Ovary (tissue), 3 donors: ENCODE data around the gene RNF44.

Experiments used
- EP300 ChIP-seq: sonication (generic); formaldehyde crosslinking; IDR thresholded peaks from one replicate; pipeline ENCODE4 v1.6.1; 2017; ENCODE audit warnings: antibody characterized with exemption
- POLR2A ChIP-seq: fragments of 450-650 bp; IDR thresholded peaks from one replicate; pipeline ENCODE4 v1.6.1; 2017; ENCODE audit warnings: antibody characterized with exemption, mild to moderate bottlenecking, moderate library complexity
- TF ChIP-seq, protein P1 (sequence below), 3 donors: fragments of 450-650 bp in 2 of 3; fragments of 200-600 bp in 1 of 3; IDR thresholded peaks; one replicate each; pipeline versions ENCODE4 v1.5.1 to v1.8.0; 2016 to 2022; ENCODE audit warnings: antibody characterized with exemption in 3 of 3, mild to moderate bottlenecking in 1 of 3
- donor health status: DM: no; HTN: no; CAD: no.

DNA sequence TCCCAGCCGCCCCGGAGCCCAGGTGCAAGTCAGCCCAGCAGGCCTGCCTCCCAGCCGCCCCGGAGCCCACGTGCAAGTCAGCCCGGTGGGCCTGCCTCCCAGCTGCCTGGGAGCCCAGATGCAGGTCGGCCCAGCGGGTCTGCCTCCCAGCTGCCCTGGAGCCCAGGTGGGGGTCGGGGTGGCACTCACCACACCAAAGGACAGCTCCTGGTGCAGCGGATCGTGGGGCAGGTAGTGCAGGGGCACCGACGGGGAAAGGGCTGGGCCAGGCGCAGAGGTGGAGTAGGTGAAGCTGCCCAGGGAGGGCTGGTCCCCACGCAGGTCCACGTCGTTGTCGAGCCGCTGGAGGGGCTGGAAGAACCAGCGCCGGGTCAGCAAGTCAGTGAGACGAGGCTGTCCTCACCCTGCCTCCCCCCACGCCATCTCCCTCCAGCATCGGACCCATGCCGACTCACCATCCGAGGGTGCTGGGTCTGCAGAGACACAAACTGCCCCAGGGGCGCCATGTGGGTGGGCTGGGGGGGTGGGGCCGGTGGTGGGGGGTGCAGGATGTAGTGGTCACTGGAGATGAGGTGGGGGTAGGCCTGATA is 6.7 kb downstream of the RNF44 start:
- TF ChIP-seq, protein P1, sequence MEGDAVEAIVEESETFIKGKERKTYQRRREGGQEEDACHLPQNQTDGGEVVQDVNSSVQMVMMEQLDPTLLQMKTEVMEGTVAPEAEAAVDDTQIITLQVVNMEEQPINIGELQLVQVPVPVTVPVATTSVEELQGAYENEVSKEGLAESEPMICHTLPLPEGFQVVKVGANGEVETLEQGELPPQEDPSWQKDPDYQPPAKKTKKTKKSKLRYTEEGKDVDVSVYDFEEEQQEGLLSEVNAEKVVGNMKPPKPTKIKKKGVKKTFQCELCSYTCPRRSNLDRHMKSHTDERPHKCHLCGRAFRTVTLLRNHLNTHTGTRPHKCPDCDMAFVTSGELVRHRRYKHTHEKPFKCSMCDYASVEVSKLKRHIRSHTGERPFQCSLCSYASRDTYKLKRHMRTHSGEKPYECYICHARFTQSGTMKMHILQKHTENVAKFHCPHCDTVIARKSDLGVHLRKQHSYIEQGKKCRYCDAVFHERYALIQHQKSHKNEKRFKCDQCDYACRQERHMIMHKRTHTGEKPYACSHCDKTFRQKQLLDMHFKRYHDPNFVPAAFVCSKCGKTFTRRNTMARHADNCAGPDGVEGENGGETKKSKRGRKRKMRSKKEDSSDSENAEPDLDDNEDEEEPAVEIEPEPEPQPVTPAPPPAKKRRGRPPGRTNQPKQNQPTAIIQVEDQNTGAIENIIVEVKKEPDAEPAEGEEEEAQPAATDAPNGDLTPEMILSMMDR (IDR thresholded peaks at IDR 0.05), result no peak
- TF ChIP-seq POLR2A (no peak), EP300 (no peak)
